Gastrocnemius medialis (tissue), 4 donors: ENCODE measurements around the gene ZBTB20. TPM values are rescaled to one million over a fixed set of nuclear protein-coding genes. Genes with fewer than 3 reads are reported as not detected.

Experiments used
- ATAC-seq, 2 donors: fragments of 150-250 bp; one replicate each; pipeline ENCODE4 v1.9.1; 2016
- DNase-seq, 2 donors: peaks; one replicate each; pipeline ENCODE4 v3.0.0-alpha.2; 2019
- H3K27ac ChIP-seq, 4 donors: fragments of 200-600 bp; sonication (generic); 1 replicate in 1 of 4; 2 replicates in 3 of 4; pipeline ENCODE4 v1.5.1; 2016 to 2018; ENCODE audit warnings: mild to moderate bottlenecking in 2 of 4, moderate library complexity in 1 of 4
- H3K27me3 ChIP-seq, 3 donors: fragments of 200-600 bp; sonication (generic) in 2 of 3; 1 replicate in 1 of 3; 2 replicates in 2 of 3; pipeline versions ENCODE4 v1.5.1 to v1.6.0; 2016 to 2019; ENCODE audit warnings: mild to moderate bottlenecking in 1 of 3, moderate library complexity in 1 of 3
- H3K36me3 ChIP-seq, 2 donors: fragments of 200-600 bp; sonication (generic) in 1 of 2; one replicate each; pipeline ENCODE4 v1.5.1; 2017 to 2018
- H3K4me1 ChIP-seq, 2 donors: fragments of 200-600 bp; sonication (generic) in 1 of 2; one replicate each; pipeline ENCODE4 v1.5.1; 2016 to 2017; ENCODE audit warnings: mild to moderate bottlenecking in 2 of 2
- H3K4me3 ChIP-seq, 4 donors: fragments of 200-600 bp; sonication (generic) in 3 of 4; 1 replicate in 1 of 4; 2 replicates in 3 of 4; pipeline ENCODE4 v1.5.1; 2016 to 2019; ENCODE audit warnings: mild to moderate bottlenecking in 2 of 4
- H3K9me3 ChIP-seq, 3 donors: fragments of 200-600 bp; sonication (generic) in 2 of 3; 1 replicate in 1 of 3; 2 replicates in 2 of 3; pipeline ENCODE4 v1.5.1; 2016 to 2019
- POLR2A ChIP-seq, 2 donors: fragments of 450-650 bp; IDR thresholded peaks; one replicate each; pipeline ENCODE4 v1.6.1; 2017; ENCODE audit warnings: antibody characterized with exemption in 2 of 2, mild to moderate bottlenecking in 2 of 2, moderate library complexity in 2 of 2
- in situ Hi-C, 4 donors: fragments of 200-750 bp; cut with MboI; loops; one replicate each; pipeline versions ENCODE4 v1.15.0 to v1.8.0; 2017; ENCODE audit warnings: low sequenced_read_pairs in 4 of 4
- intact Hi-C: fragments of 100-400 bp; cut with DNase I; formaldehyde crosslinking; loops from one replicate; pipeline ENCODE4 v1.15.1; 2023; ENCODE audit warnings: low total_unique reads
- total RNA-seq, 4 donors: library from RNA; depleted of rRNA; stranded (reverse); fragments of >200 nt; gene quantifications; one replicate each; pipeline versions ENCODE4 v1.1.0 to v1.2.3, GENCODE V29; 2016
- TF ChIP-seq, protein P1 (sequence below), 5 experiments: fragments of 450-650 bp in 3 of 5; fragments of 200-600 bp in 2 of 5; sonication (generic) in 2 of 5; IDR thresholded peaks in 4 of 5; conservative IDR thresholded peaks in 1 of 5; 1 replicate in 4 of 5; 2 replicates in 1 of 5; pipeline ENCODE4 v1.5.1; 2016 to 2019; ENCODE audit warnings: antibody characterized with exemption in 5 of 5, mild to moderate bottlenecking in 3 of 5, moderate library complexity in 3 of 5

Gene ZBTB20
- total RNA-seq, 4 donors from 2014 or later: 47.6 to 86.5 (median 69.0) TPM

DNA sequence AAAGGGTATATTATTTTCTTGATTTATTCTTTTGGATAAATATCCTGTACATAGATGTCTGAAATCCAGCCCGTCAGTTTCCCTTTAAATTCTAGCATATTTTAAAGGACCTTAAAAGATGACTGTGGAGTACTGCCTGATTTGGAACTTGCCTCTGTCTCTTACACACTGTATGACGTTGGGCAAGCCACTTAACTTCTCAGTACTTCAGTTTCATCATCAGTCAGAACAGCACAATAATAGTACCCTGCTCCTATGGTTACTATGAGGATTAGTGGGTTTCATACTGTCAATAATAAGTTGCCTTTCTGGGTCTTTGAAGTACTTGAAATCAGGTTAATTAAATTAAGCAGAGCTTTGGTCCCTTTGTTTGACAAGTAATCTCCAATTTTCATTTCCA lies 479.0 kb downstream of the ZBTB20 start:
- no peaks in the 10 kb centered on the region for H3K36me3 ChIP-seq
- no peaks in the 10 kb centered on the region for H3K9me3 ChIP-seq
- H3K4me1 ChIP-seq: peaks cover 5 to 24% of the 10 kb centered on the region in 2 donors
- TF ChIP-seq, protein P1, sequence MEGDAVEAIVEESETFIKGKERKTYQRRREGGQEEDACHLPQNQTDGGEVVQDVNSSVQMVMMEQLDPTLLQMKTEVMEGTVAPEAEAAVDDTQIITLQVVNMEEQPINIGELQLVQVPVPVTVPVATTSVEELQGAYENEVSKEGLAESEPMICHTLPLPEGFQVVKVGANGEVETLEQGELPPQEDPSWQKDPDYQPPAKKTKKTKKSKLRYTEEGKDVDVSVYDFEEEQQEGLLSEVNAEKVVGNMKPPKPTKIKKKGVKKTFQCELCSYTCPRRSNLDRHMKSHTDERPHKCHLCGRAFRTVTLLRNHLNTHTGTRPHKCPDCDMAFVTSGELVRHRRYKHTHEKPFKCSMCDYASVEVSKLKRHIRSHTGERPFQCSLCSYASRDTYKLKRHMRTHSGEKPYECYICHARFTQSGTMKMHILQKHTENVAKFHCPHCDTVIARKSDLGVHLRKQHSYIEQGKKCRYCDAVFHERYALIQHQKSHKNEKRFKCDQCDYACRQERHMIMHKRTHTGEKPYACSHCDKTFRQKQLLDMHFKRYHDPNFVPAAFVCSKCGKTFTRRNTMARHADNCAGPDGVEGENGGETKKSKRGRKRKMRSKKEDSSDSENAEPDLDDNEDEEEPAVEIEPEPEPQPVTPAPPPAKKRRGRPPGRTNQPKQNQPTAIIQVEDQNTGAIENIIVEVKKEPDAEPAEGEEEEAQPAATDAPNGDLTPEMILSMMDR (IDR thresholded peaks at IDR 0.05 in 4 of 5, conservative IDR thresholded peaks at IDR 0.05 in 1 of 5): no peak
- TF ChIP-seq POLR2A (IDR thresholded peaks at IDR 0.05): no peak
- in situ Hi-C loops: no loop called here
- no peaks in the 10 kb centered on the region for H3K27me3 ChIP-seq
- ATAC-seq: peak; percentile 58 to 77
- H3K27ac ChIP-seq: no peak overlapping the region
- no peak overlapping the region for H3K4me3 ChIP-seq
- intact Hi-C loops: loop anchor here (5.0 kb wide), 1 partner anchor 36 kb away; no protein-coding TSS in a partner anchor
- DNase-seq: no peak

DNA sequence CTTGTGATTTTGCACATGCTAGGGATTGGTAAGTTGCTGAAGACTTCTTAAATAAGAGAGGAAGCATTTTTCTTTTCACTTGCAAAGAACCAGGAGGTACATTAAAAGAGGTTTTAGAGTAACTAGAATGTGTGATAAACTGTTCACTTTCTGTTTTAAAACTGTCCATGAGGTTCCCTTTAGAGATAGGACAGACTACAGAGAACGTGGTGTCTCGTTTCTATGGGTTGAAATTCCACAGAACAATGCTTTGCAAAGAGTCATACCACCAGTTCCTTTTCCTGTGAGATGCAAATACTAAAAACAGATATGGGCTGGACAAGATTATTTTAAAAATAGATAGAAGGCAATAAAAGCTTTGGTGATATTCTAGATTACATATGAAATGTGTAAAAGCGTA lies 480.5 kb downstream of the ZBTB20 start:
- ATAC-seq: no peak
- intact Hi-C loops (loop anchor here (5.0 kb wide), 1 partner anchor 34 kb away; no protein-coding TSS in a partner anchor), in situ Hi-C loops (no loop called here)
- H3K27ac ChIP-seq: peak overlapping the region in 3 of 4 donors; percentile 36 to 48 (median 42)
- no peaks in the 10 kb centered on the region for H3K27me3 ChIP-seq
- peaks cover 5 to 24% of the 10 kb centered on the region in 2 donors for H3K4me1 ChIP-seq
- H3K9me3 ChIP-seq: no peaks in the 10 kb centered on the region
- TF ChIP-seq, protein P1 (IDR thresholded peaks at IDR 0.05 in 4 of 5, conservative IDR thresholded peaks at IDR 0.05 in 1 of 5): no peak
- no peak for TF ChIP-seq POLR2A (IDR thresholded peaks at IDR 0.05)
- DNase-seq: no peak
- no peak overlapping the region for H3K4me3 ChIP-seq
- H3K36me3 ChIP-seq: no peaks in the 10 kb centered on the region

DNA sequence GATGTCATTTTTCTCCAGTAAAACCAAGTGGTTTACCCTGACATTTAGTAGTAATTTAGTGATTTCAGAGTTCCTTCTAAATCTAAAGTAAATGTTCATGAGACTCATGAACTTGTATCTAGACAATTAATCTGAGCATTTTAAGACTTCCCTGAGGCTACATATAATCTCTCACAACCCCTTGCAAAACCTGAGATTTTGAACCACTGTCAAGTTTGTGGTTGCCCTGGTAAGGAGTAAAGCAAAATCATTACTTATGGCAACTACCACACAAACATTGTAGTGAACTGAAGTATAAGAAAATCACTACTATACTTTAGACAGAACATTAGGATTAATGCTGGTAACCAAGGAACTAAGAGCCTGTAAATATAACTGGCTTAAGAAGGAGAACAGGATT lies 483.1 kb downstream of the ZBTB20 start:
- no peaks in the 10 kb centered on the region for H3K36me3 ChIP-seq
- no peak overlapping the region for H3K27ac ChIP-seq
- H3K9me3 ChIP-seq: no peaks in the 10 kb centered on the region
- DNase-seq (no peak), ATAC-seq (no peak)
- H3K4me3 ChIP-seq: no peak overlapping the region
- in situ Hi-C loops: no loop called here
- H3K27me3 ChIP-seq: no peaks in the 10 kb centered on the region
- TF ChIP-seq, protein P1 (IDR thresholded peaks at IDR 0.05 in 4 of 5, conservative IDR thresholded peaks at IDR 0.05 in 1 of 5): no peak
- no peak for TF ChIP-seq POLR2A (IDR thresholded peaks at IDR 0.05)
- intact Hi-C loops: no loop called here
- peaks cover 11 to 30% of the 10 kb centered on the region in 2 donors for H3K4me1 ChIP-seq

DNA sequence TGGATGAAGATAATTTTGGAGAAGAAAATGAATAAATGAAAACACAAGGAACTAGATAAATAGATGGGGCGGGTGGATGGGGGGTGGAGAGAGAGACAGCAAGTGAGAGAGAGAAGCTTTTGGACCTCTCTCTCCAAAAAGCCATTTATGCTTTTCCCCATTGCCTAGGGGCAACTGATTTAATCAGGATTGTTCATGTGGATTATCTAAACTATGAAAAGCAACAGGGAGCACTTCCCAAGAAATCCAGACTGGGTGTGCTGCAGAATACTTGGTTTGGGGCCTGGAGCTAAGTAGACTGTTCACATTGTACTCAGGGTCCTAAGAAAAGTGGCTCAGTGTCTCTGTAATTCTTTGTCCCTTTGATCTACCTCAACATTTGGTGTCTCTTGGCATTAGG lies 486.3 kb downstream of the ZBTB20 start:
- Histone ChIP-seq H3K36me3 (no peaks in the 10 kb centered on the region), H3K27me3 (no peaks in the 10 kb centered on the region), H3K4me3 (no peak overlapping the region), H3K9me3 (no peaks in the 10 kb centered on the region), H3K4me1 (peaks cover 11 to 15% of the 10 kb centered on the region in 2 donors), H3K27ac (peak overlapping the region in 3 of 4 donors; percentile 68 to 76 (median 69))
- in situ Hi-C loops (no loop called here), intact Hi-C loops (no loop called here)
- DNase-seq: no peak
- no peak for ATAC-seq
- no peak for TF ChIP-seq POLR2A (IDR thresholded peaks at IDR 0.05)
- TF ChIP-seq, protein P1 (IDR thresholded peaks at IDR 0.05 in 4 of 5, conservative IDR thresholded peaks at IDR 0.05 in 1 of 5): no peak

DNA sequence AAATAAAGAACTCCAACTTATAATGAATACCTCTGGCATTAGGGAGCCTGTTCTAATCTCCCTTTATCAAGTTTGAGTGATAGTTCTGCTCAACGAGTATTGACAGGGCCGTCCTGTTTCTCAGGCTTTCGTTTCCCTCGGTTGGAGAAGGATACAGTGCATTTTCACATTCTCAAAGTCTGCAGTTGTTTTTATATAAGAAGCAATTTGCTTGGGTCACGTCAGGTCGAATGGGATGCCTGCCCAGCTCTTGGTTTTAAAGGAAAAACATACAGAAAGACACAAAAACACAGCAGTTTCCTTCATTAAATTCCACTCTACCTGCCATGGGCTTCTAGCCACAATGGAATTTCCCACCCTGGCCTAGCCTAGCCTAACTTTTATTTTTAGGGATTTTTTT lies 487.0 kb downstream of the ZBTB20 start:
- no peaks in the 10 kb centered on the region for H3K27me3 ChIP-seq
- H3K36me3 ChIP-seq: no peaks in the 10 kb centered on the region
- intact Hi-C loops: no loop called here
- H3K4me1 ChIP-seq: peaks cover 11 to 15% of the 10 kb centered on the region in 2 donors
- peak overlapping the region in 1 of 4 donors; percentile 8 for H3K4me3 ChIP-seq
- ATAC-seq (no peak), DNase-seq (no peak)
- in situ Hi-C loops: no loop called here
- H3K9me3 ChIP-seq: no peaks in the 10 kb centered on the region
- no peak for TF ChIP-seq POLR2A (IDR thresholded peaks at IDR 0.05)
- TF ChIP-seq, protein P1 (IDR thresholded peaks at IDR 0.05 in 4 of 5, conservative IDR thresholded peaks at IDR 0.05 in 1 of 5): no peak
- H3K27ac ChIP-seq: peak overlapping the region; percentile 65 to 76 (median 68)
